ENCODE data around the gene TRAPPC2B.

The TRAPPC2B gene

DNA sequence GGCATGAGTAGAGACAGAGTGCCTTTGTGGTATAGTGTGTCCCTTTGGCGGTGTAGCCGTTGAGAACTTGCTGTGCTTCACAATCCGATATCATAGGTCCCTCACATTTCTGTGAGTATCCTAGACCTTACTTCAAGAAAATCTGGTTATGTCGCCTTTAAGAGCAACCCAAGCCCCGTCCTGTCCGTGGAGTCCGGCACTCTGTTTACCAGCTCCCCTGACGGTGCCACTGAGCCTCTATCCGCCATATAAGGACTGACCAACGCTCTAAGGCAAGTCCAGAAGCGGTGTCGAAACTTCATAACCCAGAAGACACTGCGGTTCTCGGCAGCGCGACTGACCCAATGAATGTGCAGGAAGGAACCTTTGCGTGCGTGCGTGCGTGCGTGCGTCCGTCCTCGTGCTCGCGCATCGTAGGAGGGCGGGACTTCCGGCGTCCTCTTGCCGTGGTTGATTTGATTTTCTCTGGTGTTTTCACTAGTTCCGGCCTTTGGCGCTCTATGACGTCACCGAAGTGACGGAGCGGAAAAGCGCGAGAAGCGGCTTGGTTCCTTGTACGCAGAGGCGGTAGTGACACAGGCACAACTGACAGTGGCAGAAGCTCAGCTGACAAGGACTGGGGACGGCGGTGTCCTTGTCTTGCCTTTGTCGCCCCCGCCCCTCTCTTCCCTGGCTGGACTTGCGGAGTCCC, at the start of gene TRAPPC2B, which contains the start of gene ZNF547:
TSS of gene TRAPPC2B (plus strand) at position 555 of the 691 bp plus-strand sequence. CDS start 1,283 bp downstream, outside the sequence.
TSS of gene ZNF547 (plus strand) at position 555 of the 691 bp plus-strand sequence. CDS start 5,005 bp downstream, outside the sequence.
- DNase-seq (ENCODE audit: low read depth in 2 of 2): peak; percentile 97 to 98

DNA sequence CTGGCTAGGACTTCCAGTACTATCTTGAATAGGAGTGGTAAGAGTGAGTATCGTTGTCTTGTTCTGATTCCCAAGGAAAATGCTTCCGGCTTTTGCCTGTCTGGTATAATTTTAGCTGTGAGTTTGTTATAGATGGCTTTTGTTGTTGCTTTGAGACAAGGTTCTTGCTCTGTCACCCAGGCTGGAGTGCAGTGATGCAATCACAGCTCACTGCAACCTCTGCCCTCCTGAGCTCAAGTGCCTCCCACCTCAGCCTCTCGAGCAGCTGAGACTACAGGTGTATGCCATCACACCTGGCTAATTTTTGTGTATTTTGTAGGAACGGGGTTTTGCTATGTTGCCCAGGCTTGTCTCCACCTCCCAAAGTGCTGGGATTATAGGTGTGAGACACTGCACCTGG, 49.2 kb upstream of the TRAPPC2B start:
- no peak for DNase-seq (ENCODE audit: low read depth in 2 of 2)

GRCh38 chr19:57317503-57317902, 45.8 kb upstream of the TRAPPC2B start:
- DNase-seq (ENCODE audit: low read depth in 2 of 2): no peak

GRCh38 chr19:57319869-57320179, 43.5 kb upstream of the TRAPPC2B start:
- DNase-seq (ENCODE audit: low read depth in 2 of 2): no peak

DNA sequence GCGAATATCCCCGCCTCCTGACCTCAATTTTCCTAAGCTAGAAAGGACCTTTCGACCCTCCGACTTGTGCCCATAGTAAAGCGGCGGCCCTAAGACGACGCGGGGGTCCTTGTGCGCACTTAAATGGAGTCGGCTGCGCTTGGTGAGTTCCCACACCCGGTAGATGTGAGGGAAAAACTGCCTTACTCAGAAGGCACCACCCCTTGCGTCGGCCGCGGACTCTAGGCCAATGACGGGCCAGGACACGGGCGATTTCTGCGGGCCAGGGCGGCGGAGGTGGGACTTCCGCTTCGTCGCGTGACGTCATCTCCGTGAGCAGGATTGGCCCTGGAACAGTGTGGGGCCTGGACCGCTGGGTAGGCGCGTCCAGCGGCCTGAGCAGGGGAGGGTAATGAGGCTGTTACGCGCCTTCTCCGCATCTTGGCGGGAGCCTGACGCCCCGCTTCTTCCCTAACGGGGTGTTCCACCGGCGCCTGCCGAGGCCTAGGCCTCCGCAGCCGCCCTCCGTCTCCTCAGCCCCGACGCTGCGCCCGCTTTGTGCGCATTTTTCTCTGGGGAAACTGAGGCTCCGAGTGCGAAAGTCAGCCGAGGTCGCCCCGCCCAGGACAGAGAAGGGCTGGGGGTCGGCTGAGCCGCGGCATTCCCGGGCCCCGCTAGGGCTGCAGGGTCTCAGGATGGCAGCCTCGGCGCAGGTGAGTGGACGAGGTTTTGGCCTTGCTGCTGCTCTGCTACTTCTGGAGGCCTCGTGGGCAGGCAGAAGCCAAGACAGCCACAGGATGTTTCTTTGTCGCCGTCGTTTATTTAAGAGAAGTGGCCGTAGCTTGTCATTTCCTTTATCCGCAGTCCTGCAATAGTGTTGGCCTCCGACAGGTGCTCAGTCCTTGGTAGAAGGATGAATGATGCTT, 42.9 kb upstream of the TRAPPC2B start, which contains the start of gene ZNF543:
TSS of gene ZNF543 (plus strand) at position 293 of the 905 bp plus-strand sequence. CDS start at position 675, 382 bp downstream.
- peak; percentile 83 to 84 for DNase-seq (ENCODE audit: low read depth in 2 of 2)

- DNase-seq (ENCODE audit: low read depth in 2 of 2): no peak
Observed at GRCh38 chr19:57321116-57321515, 42.2 kb upstream of the TRAPPC2B start.

DNA sequence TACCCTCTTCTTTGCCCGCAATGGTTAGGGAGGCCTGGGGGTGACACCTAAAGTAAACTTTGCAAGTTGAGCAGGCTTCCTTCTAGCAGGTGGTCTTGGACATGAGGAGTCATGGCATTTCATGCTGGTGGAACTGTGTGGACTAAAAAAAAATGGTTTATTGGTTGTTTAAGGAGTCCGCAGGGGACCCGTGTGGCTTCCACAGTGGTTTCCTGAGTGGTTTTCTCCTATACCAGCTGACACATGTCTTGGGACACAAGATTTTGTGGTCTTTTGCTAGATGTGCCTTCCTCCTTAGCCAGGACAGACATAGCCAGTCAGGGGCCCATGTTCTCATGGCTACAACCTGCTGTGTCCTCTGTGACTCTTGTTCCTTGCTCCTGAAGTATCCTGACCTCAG, 41.6 kb upstream of the TRAPPC2B start:
- no peak for DNase-seq (ENCODE audit: low read depth in 2 of 2)

- no peak for DNase-seq (ENCODE audit: low read depth in 2 of 2)
Observed at GRCh38 chr19:57324992-57325391, 38.4 kb upstream of the TRAPPC2B start.

DNA sequence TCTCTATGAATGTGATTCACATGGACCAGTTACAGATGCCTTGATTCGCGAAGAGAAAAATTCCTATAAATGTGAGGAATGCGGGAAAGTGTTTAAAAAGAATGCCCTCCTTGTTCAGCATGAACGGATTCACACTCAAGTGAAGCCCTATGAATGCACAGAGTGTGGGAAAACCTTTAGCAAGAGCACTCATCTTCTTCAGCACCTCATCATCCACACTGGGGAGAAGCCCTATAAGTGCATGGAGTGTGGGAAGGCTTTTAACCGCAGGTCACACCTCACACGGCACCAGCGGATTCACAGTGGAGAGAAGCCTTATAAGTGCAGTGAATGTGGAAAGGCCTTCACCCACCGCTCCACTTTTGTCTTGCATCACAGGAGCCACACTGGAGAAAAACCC, 35.4 kb upstream of the TRAPPC2B start:
- no peak for DNase-seq (ENCODE audit: low read depth in 2 of 2)

DNA sequence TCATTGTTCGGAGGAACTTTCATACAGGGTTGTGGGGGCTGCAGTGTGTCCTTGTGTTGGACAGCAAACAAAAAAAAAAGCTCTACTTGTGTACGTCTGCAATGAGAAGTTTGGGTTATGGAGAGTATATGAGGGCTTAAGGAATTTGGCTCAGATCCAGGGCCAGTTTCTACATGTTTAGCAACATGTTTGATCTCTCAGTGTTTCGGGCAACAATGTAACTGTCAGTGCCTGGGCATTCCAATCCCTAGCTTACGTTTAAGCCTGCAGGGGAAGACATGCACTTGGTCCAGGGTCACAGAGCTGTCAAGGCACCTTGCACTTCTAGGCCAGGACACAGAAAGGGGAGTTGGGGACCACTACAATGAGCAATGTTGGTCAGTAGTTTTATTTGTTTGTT, 29.2 kb upstream of the TRAPPC2B start:
- no peak for DNase-seq (ENCODE audit: low read depth in 2 of 2)

DNA sequence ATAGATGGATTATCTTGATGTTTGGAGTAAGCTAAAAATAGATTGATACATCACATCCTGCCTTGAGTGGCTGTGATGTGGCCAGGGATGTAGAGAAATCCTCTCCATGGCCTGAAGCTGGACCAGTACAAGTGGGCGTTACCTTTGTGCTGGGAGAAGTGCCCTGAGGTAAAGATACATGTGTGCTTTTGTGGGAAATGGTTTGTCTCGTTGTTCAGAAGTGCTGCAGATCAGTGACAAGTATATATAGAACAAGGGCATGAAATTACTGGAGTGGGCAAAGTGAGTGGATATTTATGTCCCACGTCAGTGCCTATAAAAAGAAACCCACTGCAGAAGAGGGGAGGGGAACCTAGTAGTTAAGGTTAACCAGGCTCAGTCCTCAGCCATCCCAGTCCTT, 24.5 kb upstream of the TRAPPC2B start:
- no peak for DNase-seq (ENCODE audit: low read depth in 2 of 2)

DNA sequence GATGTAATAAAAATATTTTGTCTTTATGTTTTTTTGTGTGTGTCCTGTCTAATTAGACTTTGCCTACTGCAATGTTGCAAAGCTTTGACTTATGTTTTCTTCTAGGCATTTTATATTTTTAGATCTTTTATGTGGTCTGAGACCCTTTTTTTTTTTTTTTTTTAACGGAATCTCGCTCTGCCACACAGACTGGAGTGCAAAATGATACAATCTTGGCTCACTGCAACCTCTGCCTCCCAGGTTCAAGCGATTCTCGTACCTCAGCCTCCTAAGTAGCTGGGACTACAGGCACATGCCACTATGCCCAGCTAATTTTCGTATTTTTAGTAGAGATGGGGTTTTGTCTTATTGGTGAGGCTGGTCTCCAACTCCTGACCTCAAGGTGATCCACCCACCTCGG, 20.8 kb upstream of the TRAPPC2B start:
- no peak for DNase-seq (ENCODE audit: low read depth in 2 of 2)

DNA sequence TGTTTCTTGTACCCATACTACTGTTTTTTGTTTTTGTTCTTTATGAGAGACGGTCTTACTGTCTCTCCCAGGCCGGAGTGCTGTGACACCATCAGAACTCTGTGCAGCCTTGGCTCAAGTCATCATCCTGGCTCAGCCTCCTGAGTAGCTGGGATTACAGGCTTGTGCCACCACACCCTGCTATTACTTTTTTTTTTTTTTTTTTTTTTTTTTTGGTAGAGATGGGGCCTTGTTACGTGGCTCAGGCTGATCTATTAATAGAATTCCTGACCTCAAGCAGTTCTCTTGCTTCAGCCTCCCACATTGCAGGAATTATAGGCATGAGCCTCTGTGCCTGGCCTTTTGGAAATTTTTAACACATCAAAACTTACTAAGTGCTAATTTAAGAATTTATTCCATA, 15.2 kb upstream of the TRAPPC2B start:
- no peak for DNase-seq (ENCODE audit: low read depth in 2 of 2)

DNA sequence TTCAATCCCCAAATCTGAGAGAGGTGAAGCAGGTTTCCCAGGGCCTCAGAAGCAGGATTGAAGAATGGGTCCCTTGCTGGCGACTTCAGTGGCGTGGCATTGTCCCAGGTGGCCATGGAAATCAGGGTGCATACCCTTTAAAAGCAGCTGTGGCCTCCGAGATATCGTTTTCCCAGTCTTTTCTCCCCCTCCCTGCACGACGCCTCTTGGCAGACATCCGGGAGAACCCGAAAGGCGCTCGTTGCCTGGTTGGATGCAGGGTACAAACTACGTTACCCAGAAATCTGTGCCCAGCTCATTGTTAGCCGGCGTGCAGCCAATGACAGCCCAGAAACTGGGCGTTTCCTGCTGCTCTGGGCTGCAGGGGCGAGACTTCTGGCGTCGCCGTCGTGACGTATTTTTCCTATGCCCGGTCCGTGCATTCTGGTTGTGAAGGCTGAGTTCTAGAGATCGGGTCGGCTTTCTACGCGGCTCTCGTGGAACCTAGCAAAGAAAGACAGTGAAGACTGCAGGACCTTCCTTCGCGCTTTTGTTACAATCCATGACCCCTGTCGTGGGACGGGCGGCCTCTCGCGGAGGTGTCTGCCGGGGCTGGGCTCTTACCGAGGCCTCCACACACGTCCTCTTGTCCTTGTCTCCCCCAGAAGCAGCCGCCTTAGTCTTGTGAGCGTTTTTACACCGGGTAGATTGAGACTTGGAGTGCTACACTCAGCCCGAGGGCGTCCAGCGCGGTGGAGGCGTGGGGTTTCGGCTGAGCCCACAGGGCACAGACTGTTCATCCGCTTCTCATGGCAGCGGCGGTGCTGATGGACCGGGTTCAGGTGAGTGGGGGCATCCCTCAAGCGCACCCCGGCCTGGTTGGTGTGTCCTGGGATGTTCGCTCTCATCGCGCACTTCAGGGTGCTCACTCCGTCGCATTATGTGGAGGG, 12.2 kb upstream of the TRAPPC2B start, which contains the start of gene ZNF304:
TSS of gene ZNF304 (plus strand) at position 395 of the 929 bp plus-strand sequence. CDS start at position 789, 394 bp downstream.
- DNase-seq (ENCODE audit: low read depth in 2 of 2): peak; percentile 70 to 75

DNA sequence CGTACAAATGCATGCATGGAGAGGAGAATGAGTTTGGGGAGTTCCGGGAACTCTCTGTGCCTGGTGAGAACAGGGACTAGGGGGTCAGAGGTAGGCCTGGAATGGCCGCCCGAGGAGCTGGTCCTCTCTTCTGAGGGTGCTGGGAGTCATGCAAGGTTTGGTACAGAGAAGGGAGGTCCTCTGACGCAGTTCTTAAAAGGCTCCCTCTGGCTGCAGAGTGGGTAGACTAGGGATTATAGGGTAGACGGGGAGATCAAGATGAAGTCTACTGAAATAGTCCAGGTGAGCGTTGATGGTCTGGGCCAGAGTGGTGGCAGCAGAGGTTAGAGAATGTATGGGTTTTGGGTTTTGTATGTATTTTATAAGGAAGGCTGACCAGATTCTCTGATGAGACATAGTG, 11.5 kb upstream of the TRAPPC2B start:
- no peak for DNase-seq (ENCODE audit: low read depth in 2 of 2)

DNA sequence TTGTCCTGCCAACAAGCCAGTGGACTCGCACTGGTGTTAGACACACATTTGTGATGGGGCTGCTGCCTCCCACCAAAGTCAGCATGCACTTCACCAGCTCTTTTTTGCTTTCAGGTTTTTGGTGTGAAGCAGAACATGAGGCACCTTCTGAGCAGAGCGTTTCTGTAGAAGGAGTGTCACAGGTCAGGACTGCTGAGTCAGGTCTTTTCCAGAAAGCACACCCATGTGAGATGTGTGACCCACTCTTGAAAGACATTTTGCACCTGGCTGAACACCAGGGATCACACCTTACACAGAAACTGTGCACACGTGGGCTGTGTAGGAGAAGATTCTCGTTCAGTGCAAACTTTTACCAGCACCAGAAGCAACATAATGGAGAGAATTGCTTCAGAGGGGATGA, 7.4 kb upstream of the TRAPPC2B start:
- no peak for DNase-seq (ENCODE audit: low read depth in 2 of 2)

GRCh38 chr19:57357406-57357805, 5.9 kb upstream of the TRAPPC2B start:
- DNase-seq (ENCODE audit: low read depth in 2 of 2): no peak

DNA sequence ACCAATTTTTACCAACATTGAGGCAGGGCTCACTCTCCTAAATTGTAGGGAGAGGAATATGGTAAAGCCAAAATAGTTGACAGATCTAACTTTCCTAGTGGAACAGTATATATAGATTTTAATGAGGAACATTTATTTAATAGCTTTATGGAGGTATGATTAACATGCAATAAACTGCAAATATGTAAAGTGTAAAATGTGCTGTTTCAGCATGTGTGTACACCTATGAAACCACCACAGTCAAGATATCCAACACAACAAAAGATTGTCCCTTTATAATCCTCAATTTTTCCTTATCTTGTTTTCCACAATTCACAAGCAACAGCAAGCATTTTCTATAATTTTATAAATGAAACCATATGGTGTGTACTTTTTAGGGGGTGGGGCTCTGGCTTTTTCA, 4.1 kb upstream of the TRAPPC2B start:
- no peak for DNase-seq (ENCODE audit: low read depth in 2 of 2)

- no peak for DNase-seq (ENCODE audit: low read depth in 2 of 2)
Observed at GRCh38 chr19:57362419-57362818, 932 bp upstream of the TRAPPC2B start.

GRCh38 chr19:57363688-57364181, 384 bp downstream of the TRAPPC2B start:
- DNase-seq (ENCODE audit: low read depth in 2 of 2): no peak

- no peak for DNase-seq (ENCODE audit: low read depth in 2 of 2)
Observed at GRCh38 chr19:57366776-57367175, 3.4 kb downstream of the TRAPPC2B start.

All from stimulated activated CD8-positive, alpha-beta memory T cell treated with anti-CD3 and anti-CD28 coated beads, Interleukin-15, amount 100 ng/mL, for 4 hours (primary cell).